Kidney (tissue), 14 donors: ENCODE measurements around the gene PPP6R2. TPM values are rescaled to one million over a fixed set of nuclear protein-coding genes. Genes with fewer than 3 reads are reported as not detected.

Experiments used
- DNase-seq, 5 donors: peaks; one replicate each; pipeline ENCODE4 v3.0.0-alpha.2; 2013 to 2020
- FAIRE-seq: peaks from 2 replicates; lab custom pipeline; 2012; peaks lifted over from hg19 to GRCh38; lab: Jason Lieb, UNC
- H3K27ac ChIP-seq, 2 donors: one replicate each; pipeline ENCODE4 v1.7.0; 2013; ENCODE audit warnings: low read depth in 2 of 2, low read length in 2 of 2, inconsistent platforms in 1 of 2
- H3K27me3 ChIP-seq: one replicate; pipeline ENCODE4 v1.7.1; 2013; ENCODE audit warnings: low read length, inconsistent platforms; ENCODE audit not compliant: control insufficient read depth, insufficient read depth
- H3K36me3 ChIP-seq, 3 donors: one replicate each; pipeline versions ENCODE4 v1.7.0 to v1.7.1; 2013; ENCODE audit warnings: low read length in 3 of 3, control low read depth in 1 of 3, inconsistent platforms in 1 of 3; ENCODE audit not compliant: insufficient read depth in 3 of 3, control insufficient read depth in 2 of 3
- H3K4me1 ChIP-seq, 3 donors: one replicate each; pipeline versions ENCODE4 v1.7.0 to v1.7.1; 2013; ENCODE audit warnings: low read length in 3 of 3, inconsistent platforms in 1 of 3, low read depth in 1 of 3; ENCODE audit not compliant: control insufficient read depth in 2 of 3, insufficient read depth in 2 of 3
- H3K4me3 ChIP-seq, 3 donors: one replicate each; pipeline versions ENCODE4 v1.7.0 to v1.8.1; 2013; ENCODE audit warnings: low read length in 3 of 3, control low read depth in 1 of 3, inconsistent platforms in 1 of 3
- H3K9ac ChIP-seq, 3 donors: one replicate each; pipeline versions ENCODE4 v1.7.0 to v1.7.1; 2013; ENCODE audit warnings: low read length in 3 of 3, control low read depth in 1 of 3, inconsistent platforms in 1 of 3
- H3K9me3 ChIP-seq, 3 donors: one replicate each; pipeline versions ENCODE4 v1.7.0 to v1.7.1; 2013; ENCODE audit warnings: low read length in 3 of 3, control low read depth in 1 of 3, inconsistent platforms in 1 of 3; ENCODE audit not compliant: control insufficient read depth in 2 of 3, insufficient read depth in 1 of 3
- intact Hi-C: fragments of 100-400 bp; cut with DNase I; formaldehyde crosslinking; loops from one replicate; pipeline ENCODE4 v1.11.1; 2022
- polyA plus RNA-seq: library from polyadenylated mRNA; stranded (reverse); fragments of 350-450 nt; fragmentation: Illumina TruSeq; extraction: RNeasy Lipid Tissue Mini Kit (QIAGEN cat#74804); gene quantifications from one replicate; pipeline ENCODE4 v1.2.3, GENCODE V29; 2014; ENCODE audit warnings: low read depth, low replicate concordance; ENCODE audit not compliant: insufficient read depth
- total RNA-seq: library from RNA; stranded (reverse); fragmentation: NEBNext Ultra II Directional; extraction: Animal tissue kit (Norgen Biotek cat#: 25700); gene quantifications from one replicate; pipeline ENCODE4 v1.2.1, GENCODE V29; 2021
- TF ChIP-seq, protein P1 (sequence below): IDR thresholded peaks from 3 replicates; pipeline ENCODE4 v1.5.1; 2012; ENCODE audit warnings: mild to moderate bottlenecking, moderate library complexity, borderline replicate concordance; ENCODE audit not compliant: insufficient read depth; ENCODE audit errors: extremely low read depth
- donor health status: control.
- donor health status: control.
- donor health status: control.
- donor health status: control.
- donor health status: control.
- donor health status: DM: yes; HTN: yes; CAD: no.
- donor health status: Normal renal cell carcinoma (clear cell type).

Gene PPP6R2
- total and polyA plus RNA-seq, 2 donors from 2014 or later, result 39.4 to 53.8 TPM

DNA sequence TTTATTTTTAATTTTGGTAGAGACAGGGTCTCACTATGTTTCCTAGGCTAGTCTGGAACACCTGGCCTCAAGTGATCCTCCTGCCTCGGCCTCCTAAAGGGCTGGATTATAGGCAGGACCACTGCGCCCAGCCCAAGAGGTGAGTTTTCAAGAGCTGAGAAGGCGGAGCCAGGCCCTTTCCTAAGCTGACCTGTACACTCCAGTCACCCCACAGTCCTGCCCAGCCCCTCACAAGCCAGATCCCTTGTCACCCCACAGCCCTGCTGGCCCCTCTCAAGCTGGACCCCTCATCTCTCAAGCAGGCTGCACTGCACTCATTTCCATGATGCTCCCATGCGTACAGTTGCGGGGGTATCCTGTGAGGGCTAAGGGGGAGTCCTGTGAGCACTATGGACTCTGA is 19.2 kb upstream of the PPP6R2 start:
- DNase-seq (peak in 1 of 5 donors; percentile 51), FAIRE-seq (no peak)
- no peak overlapping the region for H3K9ac ChIP-seq
- no peak overlapping the region for H3K27ac ChIP-seq
- peaks cover 0 to 8% (median 7%) of the 10 kb centered on the region in 3 donors for H3K4me1 ChIP-seq
- H3K27me3 ChIP-seq, result no peaks in the 10 kb centered on the region
- TF ChIP-seq, protein P1, sequence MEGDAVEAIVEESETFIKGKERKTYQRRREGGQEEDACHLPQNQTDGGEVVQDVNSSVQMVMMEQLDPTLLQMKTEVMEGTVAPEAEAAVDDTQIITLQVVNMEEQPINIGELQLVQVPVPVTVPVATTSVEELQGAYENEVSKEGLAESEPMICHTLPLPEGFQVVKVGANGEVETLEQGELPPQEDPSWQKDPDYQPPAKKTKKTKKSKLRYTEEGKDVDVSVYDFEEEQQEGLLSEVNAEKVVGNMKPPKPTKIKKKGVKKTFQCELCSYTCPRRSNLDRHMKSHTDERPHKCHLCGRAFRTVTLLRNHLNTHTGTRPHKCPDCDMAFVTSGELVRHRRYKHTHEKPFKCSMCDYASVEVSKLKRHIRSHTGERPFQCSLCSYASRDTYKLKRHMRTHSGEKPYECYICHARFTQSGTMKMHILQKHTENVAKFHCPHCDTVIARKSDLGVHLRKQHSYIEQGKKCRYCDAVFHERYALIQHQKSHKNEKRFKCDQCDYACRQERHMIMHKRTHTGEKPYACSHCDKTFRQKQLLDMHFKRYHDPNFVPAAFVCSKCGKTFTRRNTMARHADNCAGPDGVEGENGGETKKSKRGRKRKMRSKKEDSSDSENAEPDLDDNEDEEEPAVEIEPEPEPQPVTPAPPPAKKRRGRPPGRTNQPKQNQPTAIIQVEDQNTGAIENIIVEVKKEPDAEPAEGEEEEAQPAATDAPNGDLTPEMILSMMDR, result no peak
- intact Hi-C loops, result no loop called here
- no peaks in the 10 kb centered on the region for H3K36me3 ChIP-seq
- H3K9me3 ChIP-seq, result no peaks in the 10 kb centered on the region
- H3K4me3 ChIP-seq, result no peak overlapping the region

DNA sequence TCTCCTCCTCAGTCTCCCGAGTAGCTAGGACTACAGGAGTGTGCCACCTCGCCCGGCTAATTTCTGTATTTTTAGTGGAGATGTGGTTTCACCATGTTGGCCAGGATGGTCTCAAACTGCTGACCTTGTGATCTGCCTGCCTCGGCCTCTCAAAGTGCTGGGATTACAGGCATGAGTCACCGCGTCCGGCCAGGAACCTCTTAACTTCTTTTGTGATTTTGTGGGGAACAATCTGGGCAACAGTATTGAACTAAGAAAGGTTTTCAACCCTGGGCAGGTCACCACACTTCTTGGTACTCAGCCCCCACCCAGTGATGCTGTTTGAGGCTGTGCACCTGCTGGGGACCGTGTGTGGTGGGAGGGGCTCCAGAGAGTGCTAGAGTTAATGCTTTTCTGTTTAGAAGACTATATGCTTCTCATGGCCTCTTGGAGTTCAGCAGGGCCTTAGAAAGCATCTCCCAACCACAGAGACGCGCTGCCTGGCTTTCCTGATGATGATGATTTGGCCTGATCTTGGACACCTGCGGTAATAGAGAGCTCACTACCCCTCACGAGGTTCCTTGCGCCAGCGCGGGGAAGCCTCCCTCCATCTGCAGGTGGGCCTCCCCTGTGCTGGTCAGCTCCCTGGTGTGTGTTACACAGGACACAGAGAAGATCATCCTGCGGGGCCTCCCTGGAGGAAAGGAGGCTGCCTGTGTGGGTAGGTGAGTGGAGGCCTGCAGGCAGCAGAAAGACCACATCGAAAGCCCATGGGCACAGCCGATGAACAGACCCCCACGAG is 17.5 kb upstream of the PPP6R2 start:
- H3K27me3 ChIP-seq, result no peaks in the 10 kb centered on the region
- no peaks in the 10 kb centered on the region for H3K36me3 ChIP-seq
- H3K9me3 ChIP-seq, result no peaks in the 10 kb centered on the region
- peaks cover 0 to 8% (median 7%) of the 10 kb centered on the region in 3 donors for H3K4me1 ChIP-seq
- FAIRE-seq (no peak), DNase-seq (no peak)
- peak overlapping the region in 1 of 3 donors; percentile 46 for H3K9ac ChIP-seq
- H3K4me3 ChIP-seq, result peak overlapping the region in 1 of 3 donors; percentile 68
- intact Hi-C loops, result no loop called here
- TF ChIP-seq, protein P1, result no peak
- no peak overlapping the region for H3K27ac ChIP-seq

DNA sequence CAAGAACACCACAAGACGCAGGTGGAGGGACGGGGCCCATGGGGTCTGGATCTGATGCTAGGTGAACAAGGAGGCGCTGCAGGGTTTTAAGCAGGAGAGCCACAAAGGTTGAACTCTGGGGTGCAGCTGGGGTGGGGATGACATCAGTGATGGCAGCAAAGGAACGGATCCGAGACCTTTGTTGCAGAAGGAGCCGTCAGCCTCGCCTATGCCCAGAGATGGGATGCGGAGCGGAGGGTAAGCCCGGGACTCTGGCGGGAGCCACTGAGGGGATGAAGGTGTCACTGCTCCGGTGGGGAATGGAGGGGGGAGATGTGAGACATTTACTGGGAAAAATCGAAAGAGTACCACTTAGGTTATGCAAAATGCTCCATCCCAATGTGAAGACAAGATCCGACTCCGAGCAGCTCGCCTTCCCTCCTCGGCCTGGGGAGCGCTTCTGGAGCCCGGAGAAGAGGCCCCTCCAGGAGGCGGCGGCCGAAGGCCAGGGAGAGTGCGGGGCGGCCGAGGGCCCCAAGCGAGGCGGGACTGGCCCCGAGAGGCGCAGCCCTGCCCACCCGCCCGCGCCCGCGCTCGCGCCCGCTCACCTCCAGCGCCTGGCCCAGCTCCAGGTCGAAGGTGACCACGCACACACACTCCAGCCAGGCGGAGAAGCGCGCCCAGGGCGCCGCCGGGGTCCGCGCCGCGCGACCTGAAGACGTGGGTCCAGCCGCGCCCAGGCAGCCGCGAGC is 16.7 kb upstream of the PPP6R2 start:
- no peaks in the 10 kb centered on the region for H3K36me3 ChIP-seq
- no peaks in the 10 kb centered on the region for H3K27me3 ChIP-seq
- TF ChIP-seq, protein P1, result no peak
- intact Hi-C loops, result no loop called here
- no peak for FAIRE-seq
- peaks cover 0 to 8% (median 7%) of the 10 kb centered on the region in 3 donors for H3K4me1 ChIP-seq
- no peak overlapping the region for H3K27ac ChIP-seq
- H3K4me3 ChIP-seq, result peak overlapping the region; percentile 9 to 68 (median 65)
- no peaks in the 10 kb centered on the region for H3K9me3 ChIP-seq
- peak in 2 of 5 donors; percentile 59 to 68 for DNase-seq
- peak overlapping the region in 2 of 3 donors; percentile 44 to 46 for H3K9ac ChIP-seq
